ENCODE data around the gene PDE6D. TPM values are rescaled to one million over a fixed set of nuclear protein-coding genes. Genes with fewer than 3 reads are reported as not detected.

PDE6D gene
- total and polyA plus RNA-seq, 2 donors (not counting 1 experiment from before 2014, with no cell fraction given): 31.9 to 36.5 TPM

DNA sequence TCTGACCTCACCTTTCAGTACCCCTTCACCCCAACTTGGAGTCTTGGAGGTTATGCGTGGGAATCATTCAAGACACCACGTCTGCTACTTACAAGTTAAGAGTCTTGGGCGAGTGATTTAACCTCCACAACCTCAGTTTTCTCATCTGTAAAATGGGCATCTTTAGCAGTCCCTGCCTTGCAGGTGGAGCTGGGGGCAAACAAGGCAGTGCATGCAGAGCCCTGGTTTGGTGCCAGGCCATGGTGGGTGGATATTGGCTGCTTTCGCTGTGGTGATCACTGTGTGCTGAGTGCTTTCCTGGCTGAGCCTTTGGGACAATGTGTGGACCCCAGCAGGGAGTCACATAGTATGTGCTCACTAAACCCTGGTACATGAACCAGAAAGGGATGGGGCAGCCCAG, 93.1 kb downstream of the PDE6D start:
- POLR2A ChIA-PET: interaction anchor here (0.6 to 6.1 kb wide), 4 partner anchors 17 to 74 kb away, joined by 3 to 75 read pairs (median 6); no protein-coding TSS in a partner anchor
- Histone ChIP-seq H4K20me1 (ENCODE audit: control insufficient read depth, insufficient read depth, low read length, poor library complexity, severe bottlenecking) (no peaks in the 10 kb centered on the region), H3K4me1 (ENCODE audit: control insufficient read depth in 2 of 2, insufficient read depth in 2 of 2, low read length in 2 of 2) (peaks cover 15 to 32% of the 10 kb centered on the region in 2 donors), H3K36me3 (replicated peaks in 1 of 2; ENCODE audit: control extremely low read depth in 1 of 2, control insufficient read depth in 1 of 2, extremely low read depth in 1 of 2, insufficient read depth in 2 of 2, low read length in 1 of 2) (no peaks in the 10 kb centered on the region), H3K4me3 (ENCODE audit: control extremely low read depth in 1 of 5, extremely low read depth in 1 of 5, insufficient read depth in 1 of 5, low read depth in 2 of 5, low read length in 4 of 5) (no peak overlapping the region), H3K79me2 (ENCODE audit: control insufficient read depth, insufficient read depth, low read length) (peaks cover 3% of the 10 kb centered on the region), H3K27me3 (replicated peaks in 1 of 4; ENCODE audit: control extremely low read depth in 1 of 4, control insufficient read depth in 3 of 4, insufficient read depth in 4 of 4, low read length in 3 of 4) (no peaks in the 10 kb centered on the region), H2AFZ (ENCODE audit: insufficient read depth, low read depth, low read length, poor library complexity, severe bottlenecking) (peak overlapping the region; percentile 71), H3K9ac (ENCODE audit: low read length) (no peak overlapping the region), H3K4me2 (replicated peaks; ENCODE audit: low read depth, low read length, poor library complexity, severe bottlenecking) (peak overlapping the region; percentile 61), H3K27ac (ENCODE audit: low read length in 2 of 2) (no peak overlapping the region), H3K9me3 (ENCODE audit: control extremely low read depth in 1 of 3, control insufficient read depth in 2 of 3, insufficient read depth in 1 of 3, low read length in 2 of 3) (no peaks in the 10 kb centered on the region)
- WGBS (ENCODE audit: insufficient coverage): 100% methylated on average over 4 of the region's 4 CpGs
- CTCF ChIA-PET: interaction anchor here (1.5 to 21.6 kb wide), 6 partner anchors 9 to 76 kb away, joined by 4 to 785 read pairs (median 78); partner anchors contain the start of gene PTMA
- DNase-seq (no peak), ATAC-seq (ENCODE audit: low read depth) (no peak)
- intact Hi-C loops (cut with micrococcal nuclease): loop anchor here (1.0 kb wide), 3 partner anchors 11 to 27 kb away; no protein-coding TSS in a partner anchor
- H3K4me1 Mint-ChIP-seq: peaks cover 32% of the 10 kb centered on the region
- H3K9me3 Mint-ChIP-seq (ENCODE audit: insufficient read depth): no peaks in the 10 kb centered on the region
- no peaks in the 10 kb centered on the region for H3K27me3 Mint-ChIP-seq
- no peak overlapping the region for H3K27ac Mint-ChIP-seq
- no peak overlapping the region for H3K4me3 Mint-ChIP-seq
- TF ChIP-seq, protein P1, sequence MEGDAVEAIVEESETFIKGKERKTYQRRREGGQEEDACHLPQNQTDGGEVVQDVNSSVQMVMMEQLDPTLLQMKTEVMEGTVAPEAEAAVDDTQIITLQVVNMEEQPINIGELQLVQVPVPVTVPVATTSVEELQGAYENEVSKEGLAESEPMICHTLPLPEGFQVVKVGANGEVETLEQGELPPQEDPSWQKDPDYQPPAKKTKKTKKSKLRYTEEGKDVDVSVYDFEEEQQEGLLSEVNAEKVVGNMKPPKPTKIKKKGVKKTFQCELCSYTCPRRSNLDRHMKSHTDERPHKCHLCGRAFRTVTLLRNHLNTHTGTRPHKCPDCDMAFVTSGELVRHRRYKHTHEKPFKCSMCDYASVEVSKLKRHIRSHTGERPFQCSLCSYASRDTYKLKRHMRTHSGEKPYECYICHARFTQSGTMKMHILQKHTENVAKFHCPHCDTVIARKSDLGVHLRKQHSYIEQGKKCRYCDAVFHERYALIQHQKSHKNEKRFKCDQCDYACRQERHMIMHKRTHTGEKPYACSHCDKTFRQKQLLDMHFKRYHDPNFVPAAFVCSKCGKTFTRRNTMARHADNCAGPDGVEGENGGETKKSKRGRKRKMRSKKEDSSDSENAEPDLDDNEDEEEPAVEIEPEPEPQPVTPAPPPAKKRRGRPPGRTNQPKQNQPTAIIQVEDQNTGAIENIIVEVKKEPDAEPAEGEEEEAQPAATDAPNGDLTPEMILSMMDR (IDR thresholded peaks at IDR 0.05): no peak
- TF ChIP-seq EZH2 (IDR thresholded peaks at IDR 0.05; ENCODE audit: borderline replicate concordance, insufficient read depth, low read depth, low read length, poor library complexity, severe bottlenecking): no peak

DNA sequence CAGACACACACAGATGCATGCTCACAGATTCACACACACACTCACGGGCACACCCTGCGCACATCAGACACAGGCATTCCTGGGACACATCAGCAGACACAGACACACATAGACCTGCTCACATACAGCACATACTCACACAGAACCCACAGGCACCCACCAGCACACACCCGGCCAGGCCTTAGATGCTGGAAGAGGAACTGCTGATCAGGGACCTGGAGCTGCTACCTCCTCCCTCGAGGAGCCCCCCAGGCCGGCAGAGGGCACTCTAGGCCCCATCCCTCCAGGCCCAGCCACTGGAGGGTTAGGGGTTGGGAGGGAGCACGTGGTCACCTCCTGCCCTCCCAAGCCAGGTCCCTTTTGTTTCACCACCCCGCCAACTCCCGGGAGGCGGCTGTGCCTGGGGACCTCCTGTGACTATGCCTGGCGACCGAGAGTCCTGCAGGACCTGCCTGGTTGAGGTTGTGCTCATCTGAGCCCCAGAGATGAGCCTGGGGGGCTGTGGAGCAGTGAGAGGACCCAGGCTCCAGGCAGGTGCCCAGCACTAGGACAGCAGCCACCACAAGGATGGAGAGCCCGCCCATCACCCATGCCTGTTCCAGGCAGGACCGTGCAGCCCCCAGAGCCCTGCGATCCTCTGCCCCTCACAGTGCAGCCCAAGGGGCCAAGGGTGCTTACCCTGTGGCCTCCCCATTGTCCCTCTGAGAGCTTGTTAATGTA, 93.8 kb downstream of the PDE6D start:
- WGBS (ENCODE audit: insufficient coverage): 21% methylated on average over 13 of the region's 14 CpGs
- intact Hi-C loops (cut with micrococcal nuclease): loop anchor here (1.0 kb wide), 3 partner anchors 10 to 28 kb away; no protein-coding TSS in a partner anchor
- no peaks in the 10 kb centered on the region for H3K27me3 ChIP-seq (replicated peaks in 1 of 4; ENCODE audit: control extremely low read depth in 1 of 4, control insufficient read depth in 3 of 4, insufficient read depth in 4 of 4, low read length in 3 of 4)
- no peak overlapping the region for H3K4me3 ChIP-seq (ENCODE audit: control extremely low read depth in 1 of 5, extremely low read depth in 1 of 5, insufficient read depth in 1 of 5, low read depth in 2 of 5, low read length in 4 of 5)
- Mint-ChIP-seq H3K4me3 (peak overlapping the region; percentile 14), H3K27me3 (no peaks in the 10 kb centered on the region), H3K9me3 (ENCODE audit: insufficient read depth) (no peaks in the 10 kb centered on the region), H3K27ac (peak overlapping the region; percentile 57), H3K4me1 (peaks cover 38% of the 10 kb centered on the region)
- ChIA-PET CTCF (interaction anchor here (0.6 to 21.6 kb wide), 10 partner anchors 9 to 76 kb away, joined by 3 to 785 read pairs (median 12); partner anchors contain the start of gene PTMA), POLR2A (interaction anchor here (0.6 to 6.1 kb wide), 10 partner anchors 9 to 74 kb away, joined by 3 to 75 read pairs (median 4); partner anchors contain the start of gene PTMA)
- TF ChIP-seq, protein P1 (IDR thresholded peaks at IDR 0.05): peak; percentile 70
- no peak for TF ChIP-seq EZH2 (IDR thresholded peaks at IDR 0.05; ENCODE audit: borderline replicate concordance, insufficient read depth, low read depth, low read length, poor library complexity, severe bottlenecking)
- H2AFZ ChIP-seq (ENCODE audit: insufficient read depth, low read depth, low read length, poor library complexity, severe bottlenecking): peak overlapping the region; percentile 71
- ATAC-seq (ENCODE audit: low read depth) (peak; percentile 91), DNase-seq (peak; percentile 84)
- H3K79me2 ChIP-seq (ENCODE audit: control insufficient read depth, insufficient read depth, low read length): peaks cover 3% of the 10 kb centered on the region
- peaks cover 15 to 36% of the 10 kb centered on the region in 2 donors for H3K4me1 ChIP-seq (ENCODE audit: control insufficient read depth in 2 of 2, insufficient read depth in 2 of 2, low read length in 2 of 2)
- H3K27ac ChIP-seq (ENCODE audit: low read length in 2 of 2): no peak overlapping the region
- H3K4me2 ChIP-seq (replicated peaks; ENCODE audit: low read depth, low read length, poor library complexity, severe bottlenecking): peak overlapping the region; percentile 61
- H3K9ac ChIP-seq (ENCODE audit: low read length): no peak overlapping the region
- no peaks in the 10 kb centered on the region for H3K36me3 ChIP-seq (replicated peaks in 1 of 2; ENCODE audit: control extremely low read depth in 1 of 2, control insufficient read depth in 1 of 2, extremely low read depth in 1 of 2, insufficient read depth in 2 of 2, low read length in 1 of 2)
- H4K20me1 ChIP-seq (ENCODE audit: control insufficient read depth, insufficient read depth, low read length, poor library complexity, severe bottlenecking): no peaks in the 10 kb centered on the region
- no peaks in the 10 kb centered on the region for H3K9me3 ChIP-seq (ENCODE audit: control extremely low read depth in 1 of 3, control insufficient read depth in 2 of 3, insufficient read depth in 1 of 3, low read length in 2 of 3)
